ENCODE results near the gene SH3TC2.

The SH3TC2 gene

DNA sequence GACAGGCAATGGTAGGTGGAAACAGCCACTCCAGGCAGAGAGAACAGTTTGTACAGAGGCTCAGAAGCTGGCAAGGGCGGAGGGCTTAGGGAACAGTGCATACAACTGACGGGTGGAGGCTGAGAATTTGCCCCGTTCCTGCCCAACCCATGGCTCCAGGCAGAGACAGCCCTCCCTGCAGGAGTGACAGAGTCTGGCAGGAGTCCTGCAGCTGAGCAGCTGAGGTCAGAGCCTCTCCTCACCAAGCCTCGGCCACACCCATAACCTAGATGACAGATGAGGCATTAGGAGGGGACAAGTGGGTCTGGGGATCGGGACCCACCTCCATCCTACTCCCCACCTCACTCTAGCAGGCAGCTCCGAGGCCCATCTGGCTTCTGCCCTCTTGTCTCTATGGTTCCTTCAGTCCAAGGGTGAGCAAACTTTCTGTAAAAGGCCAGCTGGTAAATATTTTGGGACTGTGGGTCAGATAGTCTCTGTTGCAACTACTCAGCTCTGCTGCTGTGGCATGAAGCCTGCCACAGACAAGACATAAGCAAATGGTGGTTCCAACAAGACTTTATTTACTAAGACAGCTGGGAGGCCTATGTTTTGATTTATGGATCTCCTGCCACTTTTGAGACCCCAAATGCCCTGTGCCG, 83.7 kb downstream of the SH3TC2 start:
- TF ChIP-seq, protein P1, sequence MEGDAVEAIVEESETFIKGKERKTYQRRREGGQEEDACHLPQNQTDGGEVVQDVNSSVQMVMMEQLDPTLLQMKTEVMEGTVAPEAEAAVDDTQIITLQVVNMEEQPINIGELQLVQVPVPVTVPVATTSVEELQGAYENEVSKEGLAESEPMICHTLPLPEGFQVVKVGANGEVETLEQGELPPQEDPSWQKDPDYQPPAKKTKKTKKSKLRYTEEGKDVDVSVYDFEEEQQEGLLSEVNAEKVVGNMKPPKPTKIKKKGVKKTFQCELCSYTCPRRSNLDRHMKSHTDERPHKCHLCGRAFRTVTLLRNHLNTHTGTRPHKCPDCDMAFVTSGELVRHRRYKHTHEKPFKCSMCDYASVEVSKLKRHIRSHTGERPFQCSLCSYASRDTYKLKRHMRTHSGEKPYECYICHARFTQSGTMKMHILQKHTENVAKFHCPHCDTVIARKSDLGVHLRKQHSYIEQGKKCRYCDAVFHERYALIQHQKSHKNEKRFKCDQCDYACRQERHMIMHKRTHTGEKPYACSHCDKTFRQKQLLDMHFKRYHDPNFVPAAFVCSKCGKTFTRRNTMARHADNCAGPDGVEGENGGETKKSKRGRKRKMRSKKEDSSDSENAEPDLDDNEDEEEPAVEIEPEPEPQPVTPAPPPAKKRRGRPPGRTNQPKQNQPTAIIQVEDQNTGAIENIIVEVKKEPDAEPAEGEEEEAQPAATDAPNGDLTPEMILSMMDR (IDR thresholded peaks at IDR 0.05), result no peak

DNA sequence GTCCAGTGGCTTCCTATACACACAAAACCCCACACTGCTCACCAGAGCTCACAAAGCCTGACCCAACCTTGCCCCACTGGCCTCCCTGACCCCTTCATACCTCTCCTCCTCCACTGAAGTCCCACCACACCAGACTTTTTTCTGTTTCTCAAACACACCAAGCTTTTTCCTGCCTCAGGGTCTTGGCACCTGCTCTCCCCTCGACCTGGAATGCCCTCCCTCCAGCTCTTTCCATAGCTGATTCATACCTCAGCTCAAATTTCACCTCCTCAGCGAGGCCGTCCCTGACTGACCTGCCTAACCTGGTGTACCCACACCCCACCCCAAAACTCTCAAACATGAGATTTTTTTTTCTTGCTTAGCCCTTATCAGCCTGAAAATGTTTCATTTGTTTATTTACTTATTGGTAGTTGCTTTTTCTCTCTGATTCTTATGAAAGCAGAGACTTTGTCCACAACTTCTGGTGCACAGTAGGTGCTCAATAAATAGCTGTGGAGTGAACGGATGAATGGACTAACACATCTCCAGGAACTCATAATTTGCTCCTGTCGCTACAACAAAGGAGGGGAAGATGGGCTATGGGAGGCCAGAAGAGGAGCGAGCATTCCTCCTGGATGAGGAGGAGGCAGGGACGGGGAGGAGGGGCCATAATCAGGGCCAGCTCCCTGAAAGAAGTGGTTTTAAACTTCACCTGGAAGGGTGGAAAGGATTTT, 84.3 kb downstream of the SH3TC2 start:
- TF ChIP-seq, protein P1 (IDR thresholded peaks at IDR 0.05), result no peak

DNA sequence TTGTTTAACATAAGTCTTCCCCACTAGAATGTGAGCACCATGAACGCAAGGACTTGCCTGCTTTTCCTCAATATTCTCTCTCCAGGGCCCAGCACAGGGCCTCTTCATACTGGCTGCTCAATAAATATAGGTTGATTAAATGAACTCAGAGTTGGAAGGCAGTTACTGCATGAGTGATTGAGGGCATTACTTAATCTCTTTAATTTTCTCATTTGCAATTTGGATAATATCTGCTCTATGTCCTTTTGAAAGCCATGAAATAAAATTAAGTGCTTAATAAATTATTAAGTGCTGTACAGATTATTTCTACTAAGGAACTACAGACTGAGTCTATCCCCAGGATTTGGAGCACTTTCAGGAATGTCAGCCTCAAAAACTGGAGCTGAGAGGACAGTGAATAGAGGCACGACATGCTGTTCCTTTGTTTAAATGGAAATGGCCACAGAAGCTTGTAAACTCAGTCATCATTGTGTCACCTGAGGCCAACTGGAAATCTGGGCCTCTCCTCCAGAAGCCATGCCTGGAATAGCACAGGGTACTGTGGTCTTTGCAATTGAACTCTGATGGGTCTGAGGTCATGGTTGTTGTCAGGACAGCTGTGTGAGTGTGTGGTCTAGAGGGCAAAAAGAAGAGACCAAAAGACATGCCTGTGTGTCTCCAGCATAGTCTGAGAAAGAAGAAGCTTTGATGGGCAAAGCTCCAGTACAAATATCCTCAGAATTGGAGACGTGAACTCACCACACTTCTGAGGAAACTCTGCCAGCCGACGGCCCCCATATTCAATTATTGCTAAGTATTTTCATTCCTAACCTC, 86.1 kb downstream of the SH3TC2 start:
- TF ChIP-seq, protein P1 (IDR thresholded peaks at IDR 0.05), result no peak

DNA sequence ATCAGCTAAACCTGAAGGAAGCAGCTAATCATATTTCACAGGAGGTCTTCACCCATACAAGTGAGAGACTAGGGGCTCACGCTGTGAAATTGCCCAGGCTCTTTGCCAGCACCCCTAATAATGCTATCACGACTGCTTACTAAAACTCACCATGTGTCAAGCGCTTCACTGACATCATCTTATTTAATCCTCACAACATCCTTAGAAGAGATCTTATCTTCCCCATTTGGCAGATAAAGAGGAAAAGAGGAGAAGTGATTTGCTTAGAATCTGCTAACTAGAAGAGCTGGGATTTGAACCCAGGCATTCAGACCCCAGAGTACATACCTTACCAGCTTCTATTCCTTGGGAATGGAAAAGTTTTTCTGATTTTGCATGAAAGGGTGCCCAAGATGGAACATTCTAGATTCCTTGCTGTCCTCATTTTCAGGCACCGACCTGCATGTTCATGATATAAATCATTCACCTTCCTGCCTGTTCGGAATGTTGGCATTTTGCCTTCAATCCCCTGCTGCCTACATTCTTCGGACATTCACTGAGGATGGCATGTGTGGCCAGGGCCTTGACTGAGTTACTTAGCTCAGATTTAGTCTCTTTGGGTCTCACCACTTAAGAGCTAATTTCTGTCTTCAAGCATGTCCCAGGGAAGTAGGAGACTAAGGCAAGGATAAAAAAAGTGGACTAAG, 88.1 kb downstream of the SH3TC2 start:
- TF ChIP-seq, protein P1 (IDR thresholded peaks at IDR 0.05), result no peak

DNA sequence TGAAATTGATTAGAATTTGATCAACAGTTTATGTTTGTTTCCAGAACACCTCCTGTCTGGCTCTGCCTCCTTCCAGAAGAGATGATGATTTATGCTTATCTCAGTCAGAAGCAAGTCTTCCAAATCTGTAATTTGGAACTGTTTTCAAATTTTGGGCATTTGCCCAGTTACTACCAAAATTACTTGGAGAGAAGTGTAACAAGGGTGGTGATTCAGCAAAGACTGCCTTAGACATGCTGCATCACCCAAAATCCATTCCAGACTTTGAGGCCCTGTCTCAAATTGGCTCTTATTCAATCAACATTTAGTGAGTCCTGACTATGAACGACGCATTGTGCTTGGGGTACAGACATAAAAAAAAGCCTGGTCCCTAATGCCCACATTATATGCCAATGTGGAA, 89.4 kb downstream of the SH3TC2 start:
- TF ChIP-seq, protein P1 (IDR thresholded peaks at IDR 0.05), result no peak

DNA sequence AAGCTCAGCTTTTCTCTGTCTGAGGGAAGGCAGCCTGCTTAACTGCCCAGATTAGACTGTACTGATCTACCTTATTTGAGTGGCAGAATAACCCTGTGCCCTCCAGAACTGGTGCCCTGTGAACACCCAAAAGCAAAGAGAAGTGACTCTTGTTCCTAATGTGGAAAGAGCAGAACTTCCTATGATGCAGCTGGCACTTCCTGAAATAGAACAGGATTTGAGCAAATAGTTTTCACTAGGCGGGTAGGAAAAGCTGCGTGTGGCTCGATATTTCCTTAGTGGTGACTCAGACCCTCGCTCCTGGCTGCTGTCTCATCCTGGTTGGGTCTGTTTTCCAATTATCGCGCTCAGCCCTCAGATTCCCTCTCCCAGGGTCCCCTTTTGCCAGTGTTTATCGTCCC, 89.9 kb downstream of the SH3TC2 start:
- TF ChIP-seq, protein P1 (IDR thresholded peaks at IDR 0.05), result no peak

DNA sequence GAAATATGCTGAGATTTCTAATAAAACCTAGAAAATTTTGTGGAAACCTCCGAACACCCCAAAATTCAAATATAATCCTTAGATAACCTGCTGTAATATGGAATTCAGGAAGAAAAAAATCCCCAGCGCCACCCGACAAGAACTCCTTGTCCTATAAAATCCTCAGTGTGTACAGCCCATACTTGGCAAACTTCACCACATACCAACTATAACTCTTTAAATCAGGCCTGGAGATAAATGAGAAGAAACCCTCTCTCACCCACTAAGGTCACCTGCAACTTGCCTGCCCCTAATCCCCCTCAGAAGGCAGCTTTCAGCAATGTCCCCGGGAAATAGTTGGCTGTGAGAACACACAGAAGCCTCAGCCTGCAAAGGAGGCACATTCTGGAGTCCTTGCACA, 90.5 kb downstream of the SH3TC2 start:
- TF ChIP-seq, protein P1 (IDR thresholded peaks at IDR 0.05), result no peak
